ENCODE data around the gene CEBPA.

- TF ChIP-seq JUNB (IDR thresholded peaks at IDR 0.05; ENCODE audit: unreplicated experiment), result no peak
- no peak for TF ChIP-seq CTCF (conservative IDR thresholded peaks at IDR 0.05; ENCODE audit: low read depth in 2 of 2)
- no peak for TF ChIP-seq ETS1 (IDR thresholded peaks at IDR 0.05)
- TF ChIP-seq EZH2phosphoT487 (IDR thresholded peaks at IDR 0.05; ENCODE audit: unreplicated experiment), result no peak
- no peak for TF ChIP-seq POLR2AphosphoS5 (IDR thresholded peaks at IDR 0.05; ENCODE audit: low read depth)
- TF ChIP-seq EZH2 (IDR thresholded peaks at IDR 0.05; ENCODE audit: low read depth, unreplicated experiment), result no peak
- no peak for TF ChIP-seq REST (IDR thresholded peaks at IDR 0.05; ENCODE audit: unreplicated experiment)
- TF ChIP-seq ZNF462 (CRISPR knock-in tag; IDR thresholded peaks at IDR 0.05), result no peak
- TF ChIP-seq CREB1 (CRISPR knock-in tag; IDR thresholded peaks at IDR 0.05; ENCODE audit: low read depth), result no peak
Observed at GRCh38 chr19:33269016-33269415, 33.3 kb downstream of the CEBPA start.

All from GM23338 (cell line).